ENCODE measurements around the gene OXSR1. TPM values are rescaled to one million over a fixed set of nuclear protein-coding genes. Genes with fewer than 3 reads are reported as not detected.

The OXSR1 gene
- total and polyA plus RNA-seq, 10 donors = 9.3 to 45.0 (median 30.5) TPM

GRCh38 chr3:38129058-38129457, 36.3 kb upstream of the OXSR1 start:
- no peak for DNase-seq
- intact Hi-C loops (cut with DNase I; ENCODE audit: low total_unique reads) = no loop called here
- H3K36me3 ChIP-seq = peaks cover 3 to 100% (median 96%) of the 10 kb centered on the region in 6 donors
- no peaks in the 10 kb centered on the region for H3K27me3 ChIP-seq (replicated peaks in 1 of 7)
- no peaks in the 10 kb centered on the region for H3K9me3 ChIP-seq
- H3K4me3 ChIP-seq = no peak overlapping the region
- H3K4me1 ChIP-seq = peaks cover 3 to 57% (median 26%) of the 10 kb centered on the region in 6 donors
- H3K27ac ChIP-seq = no peak overlapping the region
- TF ChIP-seq, protein P1, sequence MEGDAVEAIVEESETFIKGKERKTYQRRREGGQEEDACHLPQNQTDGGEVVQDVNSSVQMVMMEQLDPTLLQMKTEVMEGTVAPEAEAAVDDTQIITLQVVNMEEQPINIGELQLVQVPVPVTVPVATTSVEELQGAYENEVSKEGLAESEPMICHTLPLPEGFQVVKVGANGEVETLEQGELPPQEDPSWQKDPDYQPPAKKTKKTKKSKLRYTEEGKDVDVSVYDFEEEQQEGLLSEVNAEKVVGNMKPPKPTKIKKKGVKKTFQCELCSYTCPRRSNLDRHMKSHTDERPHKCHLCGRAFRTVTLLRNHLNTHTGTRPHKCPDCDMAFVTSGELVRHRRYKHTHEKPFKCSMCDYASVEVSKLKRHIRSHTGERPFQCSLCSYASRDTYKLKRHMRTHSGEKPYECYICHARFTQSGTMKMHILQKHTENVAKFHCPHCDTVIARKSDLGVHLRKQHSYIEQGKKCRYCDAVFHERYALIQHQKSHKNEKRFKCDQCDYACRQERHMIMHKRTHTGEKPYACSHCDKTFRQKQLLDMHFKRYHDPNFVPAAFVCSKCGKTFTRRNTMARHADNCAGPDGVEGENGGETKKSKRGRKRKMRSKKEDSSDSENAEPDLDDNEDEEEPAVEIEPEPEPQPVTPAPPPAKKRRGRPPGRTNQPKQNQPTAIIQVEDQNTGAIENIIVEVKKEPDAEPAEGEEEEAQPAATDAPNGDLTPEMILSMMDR (IDR thresholded peaks at IDR 0.05 in 8 of 11, conservative IDR thresholded peaks at IDR 0.05 in 3 of 11) = no peak
- TF ChIP-seq POLR2AphosphoS5 (IDR thresholded peaks at IDR 0.05) (no peak), POLR2A (IDR thresholded peaks at IDR 0.05) (no peak)
- WGBS, 5 donors = 89 to 98% (median 91%) methylated on average over 5 of the region's 5 CpGs

DNA sequence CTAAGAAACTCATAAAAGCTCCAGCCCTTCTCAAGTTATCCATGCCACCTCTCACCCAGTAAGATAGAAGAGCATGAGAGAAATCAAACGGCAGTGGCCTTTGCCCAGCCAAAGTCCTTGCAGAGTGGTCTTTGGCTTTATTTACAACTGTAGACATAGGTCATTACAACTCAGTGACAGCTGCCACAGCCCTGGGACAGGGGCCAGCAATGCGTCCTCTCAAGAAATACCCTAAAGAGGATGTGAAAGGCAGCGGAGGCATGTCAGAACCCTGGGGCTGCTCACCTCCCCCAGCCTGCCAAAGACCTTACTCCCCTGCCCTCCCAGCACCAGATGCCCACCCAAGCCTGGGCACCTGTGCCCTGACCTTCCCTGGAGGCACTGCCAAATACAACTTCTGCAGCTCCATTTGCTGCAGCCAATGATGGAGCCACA, 34.7 kb upstream of the OXSR1 start:
- Histone ChIP-seq H3K9me3 (no peaks in the 10 kb centered on the region), H3K27ac (no peak overlapping the region), H3K36me3 (peaks cover 3 to 97% (median 88%) of the 10 kb centered on the region in 6 donors), H3K4me3 (no peak overlapping the region), H3K27me3 (replicated peaks in 1 of 7) (no peaks in the 10 kb centered on the region), H3K4me1 (peaks cover 14 to 73% (median 39%) of the 10 kb centered on the region in 6 donors)
- WGBS, 5 donors = 65 to 77% (median 73%) methylated on average over 3 of the region's 3 CpGs
- TF ChIP-seq POLR2A (IDR thresholded peaks at IDR 0.05) (no peak), POLR2AphosphoS5 (IDR thresholded peaks at IDR 0.05) (no peak)
- TF ChIP-seq, protein P1 (IDR thresholded peaks at IDR 0.05 in 8 of 11, conservative IDR thresholded peaks at IDR 0.05 in 3 of 11) = no peak
- intact Hi-C loops (cut with DNase I; ENCODE audit: low total_unique reads) = no loop called here
- no peak for DNase-seq

GRCh38 chr3:38131621-38132369, 33.5 kb upstream of the OXSR1 start:
- peaks cover 3 to 85% (median 76%) of the 10 kb centered on the region in 6 donors for H3K36me3 ChIP-seq

DNA sequence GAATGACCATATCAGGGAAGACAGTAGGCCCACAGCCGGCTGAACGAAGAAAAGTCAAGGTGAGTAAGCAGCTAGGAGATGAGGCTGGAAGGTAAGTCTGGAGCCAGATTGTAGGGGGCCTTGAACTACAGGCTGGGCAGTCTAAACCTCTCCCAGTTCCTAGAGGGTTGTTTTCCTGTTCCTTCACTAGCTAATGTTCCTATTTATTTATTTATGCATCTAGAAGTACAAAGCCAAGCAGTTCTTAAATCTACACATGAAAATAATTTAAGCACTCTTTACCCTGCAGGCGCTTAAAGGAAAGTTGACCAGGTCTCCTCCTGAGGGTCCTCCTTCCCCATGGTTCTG, 32.2 kb upstream of the OXSR1 start:
- Histone ChIP-seq H3K9me3 (no peaks in the 10 kb centered on the region), H3K4me1 (peaks cover 21 to 87% (median 50%) of the 10 kb centered on the region in 6 donors), H3K27ac (no peak overlapping the region), H3K27me3 (replicated peaks in 1 of 7) (no peaks in the 10 kb centered on the region), H3K36me3 (peaks cover 3 to 71% (median 63%) of the 10 kb centered on the region in 6 donors), H3K4me3 (no peak overlapping the region)
- whole genome bisulfite sequencing, 5 donors = 76 to 91% (median 84%) methylated on average over 3 of the region's 3 CpGs
- TF ChIP-seq POLR2A (IDR thresholded peaks at IDR 0.05) = no peak
- no peak for TF ChIP-seq POLR2AphosphoS5 (IDR thresholded peaks at IDR 0.05)
- TF ChIP-seq, protein P1 (IDR thresholded peaks at IDR 0.05 in 8 of 11, conservative IDR thresholded peaks at IDR 0.05 in 3 of 11) = no peak
- intact Hi-C loops (cut with DNase I; ENCODE audit: low total_unique reads) = no loop called here
- no peak for DNase-seq

More at GRCh38 chr3:38131621-38132369, 33.5 kb upstream of the OXSR1 start:
- no peak for DNase-seq
- H3K9me3 ChIP-seq = no peaks in the 10 kb centered on the region
- intact Hi-C loops (cut with DNase I; ENCODE audit: low total_unique reads) = no loop called here
- H3K27ac ChIP-seq = no peak overlapping the region
- no peak overlapping the region for H3K4me3 ChIP-seq
- WGBS, 5 donors = 63 to 82% (median 75%) methylated on average over 5 to 6 of the region's 6 CpGs
- TF ChIP-seq POLR2AphosphoS5 (IDR thresholded peaks at IDR 0.05) = no peak
- TF ChIP-seq, protein P1 (IDR thresholded peaks at IDR 0.05 in 8 of 11, conservative IDR thresholded peaks at IDR 0.05 in 3 of 11) = peak in 2 of 11 experiments; percentile 25 to 35
- no peaks in the 10 kb centered on the region for H3K27me3 ChIP-seq (replicated peaks in 1 of 7)
- H3K4me1 ChIP-seq = peaks cover 18 to 82% (median 45%) of the 10 kb centered on the region in 6 donors

Data from spleen (tissue), 11 donors.